ENCODE measurements around the gene CCDC183.
"Not testable (repeated sequence)": the region's sequence is repeated elsewhere in the genome, so short reads cannot be mapped to it uniquely, and the experiment has no call there.

The CCDC183 gene

GRCh38 chr9:136796238-136796774 lies at the start of gene CCDC183:
TSS of gene CCDC183 (plus strand) at chr9:136796338. CDS start at chr9:136796398, 60 bp downstream.
- no peak for DNase-seq (ENCODE audit: low read depth)

- no peak for DNase-seq (ENCODE audit: low read depth)
These were observed 49.5 kb upstream of the CCDC183 start for GRCh38 chr9:136746621-136747020.

- DNase-seq (ENCODE audit: low read depth): no peak
These were observed 48.7 kb upstream of the CCDC183 start for GRCh38 chr9:136747161-136748060.

- no peak for DNase-seq (ENCODE audit: low read depth)
These were observed 47.9 kb upstream of the CCDC183 start, which contains the start of gene LCN6 for GRCh38 chr9:136748201-136748600. TSS of gene LCN6 (minus strand) at chr9:136748525. CDS start at chr9:136748483, 42 bp downstream.

GRCh38 chr9:136748666-136749611 lies 47.2 kb upstream of the CCDC183 start:
- no peak for DNase-seq (ENCODE audit: low read depth)

- DNase-seq (ENCODE audit: low read depth): peak; percentile 63
These were observed 45.6 kb upstream of the CCDC183 start for GRCh38 chr9:136750526-136750925.

- DNase-seq (ENCODE audit: low read depth): no peak
These were observed 44.9 kb upstream of the CCDC183 start for GRCh38 chr9:136751244-136751643.

GRCh38 chr9:136751814-136752213 lies 44.3 kb upstream of the CCDC183 start:
- DNase-seq (ENCODE audit: low read depth): no peak

GRCh38 chr9:136753371-136754058 lies 42.6 kb upstream of the CCDC183 start:
- no peak for DNase-seq (ENCODE audit: low read depth)

GRCh38 chr9:136754059-136754572 lies 42.0 kb upstream of the CCDC183 start:
- DNase-seq (ENCODE audit: low read depth): no peak

- no peak for DNase-seq (ENCODE audit: low read depth)
These were observed 41.4 kb upstream of the CCDC183 start for GRCh38 chr9:136754626-136755301.

GRCh38 chr9:136755302-136756133 lies 40.6 kb upstream of the CCDC183 start:
- not testable (repeated sequence) for DNase-seq (ENCODE audit: low read depth)

GRCh38 chr9:136756134-136756438 lies 40.1 kb upstream of the CCDC183 start:
- DNase-seq (ENCODE audit: low read depth): no peak

- no peak for DNase-seq (ENCODE audit: low read depth)
These were observed 39.3 kb upstream of the CCDC183 start for GRCh38 chr9:136756836-136757235.

GRCh38 chr9:136757328-136757727 lies 38.8 kb upstream of the CCDC183 start:
- DNase-seq (ENCODE audit: low read depth): no peak

- DNase-seq (ENCODE audit: low read depth): no peak
These were observed 38.4 kb upstream of the CCDC183 start for GRCh38 chr9:136757751-136758140.

GRCh38 chr9:136759001-136759400 lies 37.1 kb upstream of the CCDC183 start:
- no peak for DNase-seq (ENCODE audit: low read depth)

GRCh38 chr9:136759436-136760325 lies 36.5 kb upstream of the CCDC183 start:
- DNase-seq (ENCODE audit: low read depth): no peak

GRCh38 chr9:136760424-136760823 lies 35.7 kb upstream of the CCDC183 start:
- no peak for DNase-seq (ENCODE audit: low read depth)
